HepG2 (cell line): ENCODE data around the gene PRR14. TPM values are rescaled to one million over a fixed set of nuclear protein-coding genes. Genes with fewer than 3 reads are reported as not detected.

Source experiments
- ATF7 ChIP-seq, 2 experiments: fragments of 450-650 bp in 1 of 2; sonication (generic) in 1 of 2; formaldehyde crosslinking in 1 of 2; IDR thresholded peaks; 2 replicates each; pipeline versions ENCODE4 v1.4.0 to v1.6.1; 2016 to 2020; ENCODE audit warnings: antibody characterized with exemption in 1 of 2, mild to moderate bottlenecking in 1 of 2, missing genetic modification reagents in 1 of 2
- BHLHE40 ChIP-seq: IDR thresholded peaks from 2 replicates; pipeline ENCODE4 v1.6.1; 2011; ENCODE audit warnings: low read length, improper control_type of control experiment
- BORCS8-MEF2B ChIP-seq: sonication (generic); formaldehyde crosslinking; IDR thresholded peaks from 2 replicates; pipeline ENCODE4 v1.8.0; 2022; ENCODE audit warnings: mild to moderate bottlenecking, missing genetic modification reagents
- KDM3A ChIP-seq: IDR thresholded peaks from 2 replicates; pipeline ENCODE4 v1.6.1; 2018; ENCODE audit warnings: low read depth, missing compliant biosample characterization
- NFE2L2 ChIP-seq: fragments of 150-350 bp; IDR thresholded peaks from 2 replicates; pipeline ENCODE4 v1.6.1; 2014; ENCODE audit warnings: low read length
- RAD51 ChIP-seq: fragments of 450-650 bp; IDR thresholded peaks from 2 replicates; pipeline ENCODE4 v1.6.1; 2016; ENCODE audit warnings: borderline replicate concordance
- RARG ChIP-seq: sonication (generic); formaldehyde crosslinking; IDR thresholded peaks from 2 replicates; pipeline ENCODE4 v1.4.0; 2020; ENCODE audit warnings: low read depth, mild to moderate bottlenecking, missing genetic modification reagents
- RXRA ChIP-seq: sonication (generic); formaldehyde crosslinking; IDR thresholded peaks from 2 replicates; pipeline ENCODE4 v1.5.1; 2020; ENCODE audit warnings: missing genetic modification reagents
- SALL2 ChIP-seq: sonication (generic); formaldehyde crosslinking; IDR thresholded peaks from 2 replicates; pipeline ENCODE4 v1.8.1; 2023; ENCODE audit warnings: mild to moderate bottlenecking, missing genetic modification reagents, inconsistent platforms
- SNRNP70 ChIP-seq: fragments of 200-400 bp; formaldehyde crosslinking; IDR thresholded peaks from 2 replicates; pipeline ENCODE4 v1.6.1; 2017; ENCODE audit warnings: mild to moderate bottlenecking, low read depth, low read length, moderate library complexity
- SOX13 ChIP-seq, 3 experiments: fragments of 450-650 bp in 1 of 3; sonication (generic) in 1 of 3; formaldehyde crosslinking in 1 of 3; IDR thresholded peaks in 2 of 3; conservative IDR thresholded peaks in 1 of 3; 2 replicates each; pipeline versions ENCODE4 v1.5.0 to v1.6.1; 2016 to 2020; ENCODE audit warnings: antibody characterized with exemption in 1 of 3, mild to moderate bottlenecking in 1 of 3, missing compliant biosample characterization in 1 of 3, missing genetic modification reagents in 1 of 3, moderate library complexity in 1 of 3
- SP5 ChIP-seq: IDR thresholded peaks from 2 replicates; pipeline ENCODE4 v1.6.1; 2016; ENCODE audit warnings: low read depth, borderline replicate concordance
- TCF7 ChIP-seq: sonication (generic); IDR thresholded peaks from 2 replicates; pipeline ENCODE4 v1.6.1; 2016; ENCODE audit warnings: antibody characterized with exemption, low read depth
- ZFP37 ChIP-seq: sonication (generic); formaldehyde crosslinking; IDR thresholded peaks from 2 replicates; pipeline ENCODE4 v1.4.0; 2020; ENCODE audit warnings: missing genetic modification reagents, borderline replicate concordance
- ZNF567 ChIP-seq: sonication (generic); formaldehyde crosslinking; IDR thresholded peaks from 2 replicates; pipeline ENCODE4 v1.8.1; 2023; ENCODE audit warnings: mild to moderate bottlenecking, missing genetic modification reagents, borderline replicate concordance
- ZNF747 ChIP-seq: sonication (generic); formaldehyde crosslinking; IDR thresholded peaks from 2 replicates; pipeline ENCODE4 v1.8.1; 2023; ENCODE audit warnings: missing genetic modification reagents, mild to moderate bottlenecking, borderline replicate concordance
- ZSCAN25 ChIP-seq: sonication (generic); formaldehyde crosslinking; IDR thresholded peaks from 2 replicates; pipeline ENCODE4 v1.8.0; 2022; ENCODE audit warnings: mild to moderate bottlenecking, missing genetic modification reagents
- polyA plus RNA-seq, 8 experiments: library from polyadenylated mRNA; depleted of rRNA in 3 of 8; stranded (reverse) in 7 of 8; unstranded in 1 of 8; fragments of >200 nt; fragmentation: Illumina TruSeq in 4 of 8; extraction: Trizol in 4 of 8; gene quantifications; 2 replicates each; pipeline versions ENCODE4 v1.2.1 to v1.2.3, GENCODE V29; 2011 to 2016; ENCODE audit warnings: low read depth in 4 of 8, missing spikeins in 1 of 8, mixed read lengths in 1 of 8; ENCODE audit not compliant: insufficient read depth in 1 of 8
- total RNA-seq, 5 experiments: library from RNA; depleted of rRNA; stranded (reverse); fragments of >200 nt; fragmentation: Illumina TruSeq; extraction: Trizol; gene quantifications; 2 replicates each; pipeline ENCODE4 v1.2.3, GENCODE V29; 2016; ENCODE audit warnings: low read depth in 1 of 5
- TF ChIP-seq, protein P1 (sequence below): IDR thresholded peaks from 2 replicates; pipeline ENCODE4 v1.6.1; 2016; ENCODE audit warnings: control low read depth
- TF ChIP-seq, protein P2 (sequence below): sonication (generic); formaldehyde crosslinking; IDR thresholded peaks from 2 replicates; pipeline ENCODE4 v1.8.1; 2023; ENCODE audit warnings: mild to moderate bottlenecking, inconsistent platforms, moderate library complexity, missing genetic modification reagents, borderline replicate concordance
- TF ChIP-seq, protein P3 (sequence below): sonication (generic); formaldehyde crosslinking; IDR thresholded peaks from 2 replicates; pipeline ENCODE4 v1.5.1; 2020; ENCODE audit warnings: mild to moderate bottlenecking, missing genetic modification reagents, moderate library complexity
- TF ChIP-seq, protein P4 (sequence below): sonication (generic); formaldehyde crosslinking; IDR thresholded peaks from 2 replicates; pipeline ENCODE4 v1.4.0; 2020; ENCODE audit warnings: missing genetic modification reagents, mild to moderate bottlenecking, borderline replicate concordance
- TF ChIP-seq, protein P5 (sequence below): sonication (generic); formaldehyde crosslinking; IDR thresholded peaks from 2 replicates; pipeline ENCODE4 v1.5.0; 2020; ENCODE audit warnings: missing genetic modification reagents

PRR14 gene
- total and polyA plus RNA-seq, 2 of the 13 experiments (the other 11 are each of a cell fraction or from before 2014, with no cell fraction given), result 8.4 to 11.0 TPM

DNA sequence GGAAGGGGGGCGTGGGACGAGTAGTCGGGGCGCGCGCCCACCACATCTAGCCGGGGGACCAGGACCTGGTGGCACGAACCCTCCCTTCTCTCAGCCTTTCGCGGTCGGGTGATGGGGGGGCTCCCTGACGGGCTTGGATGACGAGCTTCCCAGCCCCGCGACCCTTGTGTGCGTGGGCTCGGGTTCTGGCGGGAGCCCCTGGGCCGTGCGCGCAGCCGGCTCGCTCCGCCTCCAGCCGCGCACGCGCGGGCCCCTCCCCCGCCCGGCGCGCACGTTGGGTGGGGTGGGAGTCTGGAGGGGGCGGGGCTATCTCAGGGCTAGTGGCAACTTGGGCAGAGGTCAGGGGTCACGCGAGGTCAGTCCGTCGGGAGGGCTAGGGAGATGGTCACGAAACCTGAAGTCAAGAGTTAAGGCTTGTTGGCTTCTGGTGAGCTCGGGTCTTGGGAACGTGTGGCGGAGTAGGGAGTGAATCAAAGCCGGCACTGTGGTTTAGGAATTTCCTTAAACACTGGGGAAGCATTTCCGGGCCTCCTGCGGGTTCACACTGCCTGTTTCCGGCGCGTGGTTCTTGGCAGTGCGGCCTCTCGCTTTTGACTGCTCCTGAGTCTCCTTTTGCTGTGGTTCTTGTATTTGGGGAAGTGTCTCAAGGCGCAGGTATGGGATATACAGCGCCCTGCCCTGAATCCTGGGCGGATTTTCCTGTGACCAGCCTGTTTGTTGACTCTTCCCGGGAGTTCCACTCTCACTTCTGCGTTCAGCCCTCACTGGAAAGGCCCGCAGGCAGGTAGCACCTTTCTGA, 48.3 kb downstream of the PRR14 start, which contains the start of gene SRCAP (continued):
- no peak for TF ChIP-seq ZNF747 (CRISPR knock-in tag)
- TF ChIP-seq, protein P1, sequence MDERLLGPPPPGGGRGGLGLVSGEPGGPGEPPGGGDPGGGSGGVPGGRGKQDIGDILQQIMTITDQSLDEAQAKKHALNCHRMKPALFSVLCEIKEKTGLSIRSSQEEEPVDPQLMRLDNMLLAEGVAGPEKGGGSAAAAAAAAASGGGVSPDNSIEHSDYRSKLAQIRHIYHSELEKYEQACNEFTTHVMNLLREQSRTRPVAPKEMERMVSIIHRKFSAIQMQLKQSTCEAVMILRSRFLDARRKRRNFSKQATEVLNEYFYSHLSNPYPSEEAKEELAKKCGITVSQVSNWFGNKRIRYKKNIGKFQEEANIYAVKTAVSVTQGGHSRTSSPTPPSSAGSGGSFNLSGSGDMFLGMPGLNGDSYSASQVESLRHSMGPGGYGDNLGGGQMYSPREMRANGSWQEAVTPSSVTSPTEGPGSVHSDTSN, result no peak
- TF ChIP-seq SP5 (CRISPR knock-in tag), result peak; percentile 80; the same call in 1 of the 2 replicates
- TF ChIP-seq, protein P2, sequence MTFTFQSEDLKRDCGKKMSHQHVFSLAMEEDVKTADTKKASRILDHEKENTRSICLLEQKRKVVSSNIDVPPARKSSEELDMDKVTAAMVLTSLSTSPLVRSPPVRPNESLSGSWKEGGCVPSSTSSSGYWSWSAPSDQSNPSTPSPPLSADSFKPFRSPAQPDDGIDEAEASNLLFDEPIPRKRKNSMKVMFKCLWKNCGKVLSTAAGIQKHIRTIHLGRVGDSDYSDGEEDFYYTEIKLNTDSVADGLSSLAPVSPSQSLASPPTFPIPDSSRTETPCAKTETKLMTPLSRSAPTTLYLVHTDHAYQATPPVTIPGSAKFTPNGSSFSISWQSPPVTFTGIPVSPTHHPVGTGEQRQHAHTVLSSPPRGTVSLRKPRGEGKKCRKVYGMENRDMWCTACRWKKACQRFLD (CRISPR knock-in tag), result peak; percentile 72
- TF ChIP-seq ZFP37 (CRISPR knock-in tag), result 0 out of 2 replicates have a peak, but pooled peaks have one; percentile 55
- TF ChIP-seq RXRA, result peak; percentile 97
- TF ChIP-seq, protein P3, sequence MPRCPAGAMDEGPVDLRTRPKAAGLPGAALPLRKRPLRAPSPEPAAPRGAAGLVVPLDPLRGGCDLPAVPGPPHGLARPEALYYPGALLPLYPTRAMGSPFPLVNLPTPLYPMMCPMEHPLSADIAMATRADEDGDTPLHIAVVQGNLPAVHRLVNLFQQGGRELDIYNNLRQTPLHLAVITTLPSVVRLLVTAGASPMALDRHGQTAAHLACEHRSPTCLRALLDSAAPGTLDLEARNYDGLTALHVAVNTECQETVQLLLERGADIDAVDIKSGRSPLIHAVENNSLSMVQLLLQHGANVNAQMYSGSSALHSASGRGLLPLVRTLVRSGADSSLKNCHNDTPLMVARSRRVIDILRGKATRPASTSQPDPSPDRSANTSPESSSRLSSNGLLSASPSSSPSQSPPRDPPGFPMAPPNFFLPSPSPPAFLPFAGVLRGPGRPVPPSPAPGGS (CRISPR knock-in tag), result peak; percentile 14; the same call in 1 of the 2 replicates
- peak; percentile 33; the same call in 1 of the 2 replicates for TF ChIP-seq BHLHE40
- no peak for TF ChIP-seq ATF7 (IDR thresholded peaks at IDR 0.05)
- no peak; the same call in 1 of the 2 replicates for TF ChIP-seq ATF7 (CRISPR knock-in tag; IDR thresholded peaks at IDR 0.05)
- peak; percentile 94 for TF ChIP-seq BORCS8-MEF2B (CRISPR knock-in tag)
- TF ChIP-seq RAD51, result no peak
- no peak for TF ChIP-seq RARG (CRISPR knock-in tag)
- TF ChIP-seq, protein P4, sequence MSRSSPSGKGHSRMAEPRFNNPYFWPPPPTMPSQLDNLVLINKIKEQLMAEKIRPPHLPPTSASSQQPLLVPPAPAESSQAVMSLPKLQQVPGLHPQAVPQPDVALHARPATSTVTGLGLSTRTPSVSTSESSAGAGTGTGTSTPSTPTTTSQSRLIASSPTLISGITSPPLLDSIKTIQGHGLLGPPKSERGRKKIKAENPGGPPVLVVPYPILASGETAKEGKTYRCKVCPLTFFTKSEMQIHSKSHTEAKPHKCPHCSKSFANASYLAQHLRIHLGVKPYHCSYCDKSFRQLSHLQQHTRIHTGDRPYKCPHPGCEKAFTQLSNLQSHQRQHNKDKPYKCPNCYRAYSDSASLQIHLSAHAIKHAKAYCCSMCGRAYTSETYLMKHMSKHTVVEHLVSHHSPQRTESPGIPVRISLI (CRISPR knock-in tag), result no peak
- no peak for TF ChIP-seq ZSCAN25
- 0 out of 2 replicates have a peak, but pooled peaks have one; percentile 5 for TF ChIP-seq NFE2L2
- no peak for TF ChIP-seq SALL2
- no peak for TF ChIP-seq SNRNP70
- TF ChIP-seq KDM3A (CRISPR knock-in tag), result peak; percentile 32; the same call in 1 of the 2 replicates
- TF ChIP-seq, protein P5, sequence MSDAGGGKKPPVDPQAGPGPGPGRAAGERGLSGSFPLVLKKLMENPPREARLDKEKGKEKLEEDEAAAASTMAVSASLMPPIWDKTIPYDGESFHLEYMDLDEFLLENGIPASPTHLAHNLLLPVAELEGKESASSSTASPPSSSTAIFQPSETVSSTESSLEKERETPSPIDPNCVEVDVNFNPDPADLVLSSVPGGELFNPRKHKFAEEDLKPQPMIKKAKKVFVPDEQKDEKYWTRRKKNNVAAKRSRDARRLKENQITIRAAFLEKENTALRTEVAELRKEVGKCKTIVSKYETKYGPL, result 0 out of 2 replicates have a peak, but pooled peaks have one; percentile 30
- TF ChIP-seq TCF7, result no peak; the same call in 1 of the 2 replicates
- TF ChIP-seq ZNF567 (CRISPR knock-in tag), result peak; percentile 72
- TF ChIP-seq SOX13 (IDR thresholded peaks at IDR 0.05), result no peak
- no peak for TF ChIP-seq SOX13 (CRISPR knock-in tag; conservative IDR thresholded peaks at IDR 0.05 in 1 of 2, IDR thresholded peaks at IDR 0.05 in 1 of 2)
